ENCODE results near the gene CACNA2D3. TPM values are rescaled to one million over a fixed set of nuclear protein-coding genes. Genes with fewer than 3 reads are reported as not detected.

Gene CACNA2D3
- total RNA-seq, 4 donors from 2014 or later = 0.83 to 5.0 (median 2.5) TPM

GRCh38 chr3:54706738-54707137 is 584.4 kb downstream of the CACNA2D3 start:
- intact Hi-C loops (cut with DNase I; ENCODE audit: low total_unique reads) = no loop called here
- no peaks in the 10 kb centered on the region for H3K4me1 ChIP-seq
- no peak overlapping the region for H3K4me3 ChIP-seq
- H3K27me3 ChIP-seq = no peaks in the 10 kb centered on the region
- H3K9me3 ChIP-seq = no peaks in the 10 kb centered on the region
- TF ChIP-seq POLR2A (IDR thresholded peaks at IDR 0.05) = no peak
- no peak overlapping the region for H3K27ac ChIP-seq
- DNase-seq = no peak
- H3K36me3 ChIP-seq = no peaks in the 10 kb centered on the region

- intact Hi-C loops (cut with DNase I; ENCODE audit: low total_unique reads) = no loop called here
- Histone ChIP-seq H3K9me3 (no peaks in the 10 kb centered on the region), H3K4me3 (no peak overlapping the region), H3K27me3 (no peaks in the 10 kb centered on the region), H3K36me3 (no peaks in the 10 kb centered on the region), H3K27ac (no peak overlapping the region), H3K4me1 (no peaks in the 10 kb centered on the region)
- no peak for DNase-seq
- TF ChIP-seq POLR2A (IDR thresholded peaks at IDR 0.05) (no peak), CTCF (IDR thresholded peaks at IDR 0.05) (no peak)
Measured at GRCh38 chr3:54709785-54710184, 587.4 kb downstream of the CACNA2D3 start.

GRCh38 chr3:54710954-54711353 is 588.6 kb downstream of the CACNA2D3 start:
- Histone ChIP-seq H3K27ac (no peak overlapping the region), H3K9me3 (no peaks in the 10 kb centered on the region), H3K4me1 (no peaks in the 10 kb centered on the region), H3K36me3 (no peaks in the 10 kb centered on the region), H3K4me3 (no peak overlapping the region), H3K27me3 (no peaks in the 10 kb centered on the region)
- intact Hi-C loops (cut with DNase I; ENCODE audit: low total_unique reads) = no loop called here
- DNase-seq = no peak
- no peak for TF ChIP-seq POLR2A (IDR thresholded peaks at IDR 0.05)
- no peak for TF ChIP-seq CTCF (IDR thresholded peaks at IDR 0.05)

- Histone ChIP-seq H3K27ac (no peak overlapping the region), H3K9me3 (no peaks in the 10 kb centered on the region), H3K4me3 (no peak overlapping the region), H3K36me3 (no peaks in the 10 kb centered on the region), H3K4me1 (no peaks in the 10 kb centered on the region), H3K27me3 (no peaks in the 10 kb centered on the region)
- no peak for TF ChIP-seq POLR2A (IDR thresholded peaks at IDR 0.05)
- no peak for TF ChIP-seq CTCF (IDR thresholded peaks at IDR 0.05)
- intact Hi-C loops (cut with DNase I; ENCODE audit: low total_unique reads) = no loop called here
- no peak for DNase-seq
Measured at GRCh38 chr3:54712539-54712938, 590.2 kb downstream of the CACNA2D3 start.

GRCh38 chr3:54713031-54713430 is 590.7 kb downstream of the CACNA2D3 start:
- intact Hi-C loops (cut with DNase I; ENCODE audit: low total_unique reads) = no loop called here
- Histone ChIP-seq H3K9me3 (no peaks in the 10 kb centered on the region), H3K36me3 (no peaks in the 10 kb centered on the region), H3K27me3 (no peaks in the 10 kb centered on the region), H3K27ac (no peak overlapping the region), H3K4me3 (no peak overlapping the region), H3K4me1 (no peaks in the 10 kb centered on the region)
- DNase-seq = no peak
- TF ChIP-seq POLR2A (IDR thresholded peaks at IDR 0.05) (no peak), CTCF (IDR thresholded peaks at IDR 0.05) (no peak)

- intact Hi-C loops (cut with DNase I; ENCODE audit: low total_unique reads) = no loop called here
Measured at GRCh38 chr3:54713455-54713854, 591.1 kb downstream of the CACNA2D3 start.

More at GRCh38 chr3:54713455-54713854, 591.1 kb downstream of the CACNA2D3 start:
- no peak for TF ChIP-seq CTCF (IDR thresholded peaks at IDR 0.05)
- TF ChIP-seq POLR2A (IDR thresholded peaks at IDR 0.05) = no peak
- no peak overlapping the region for H3K4me3 ChIP-seq
- no peaks in the 10 kb centered on the region for H3K27me3 ChIP-seq
- no peaks in the 10 kb centered on the region for H3K4me1 ChIP-seq
- no peak for DNase-seq
- H3K27ac ChIP-seq = no peak overlapping the region
- no peaks in the 10 kb centered on the region for H3K9me3 ChIP-seq
- no peaks in the 10 kb centered on the region for H3K36me3 ChIP-seq

Measured in uterus (tissue), 4 donors.